Raji (cell line): ENCODE measurements around the gene PERCC1.

Experiments
- POLR2A ChIP-seq: IDR thresholded peaks from 2 replicates; pipeline ENCODE4 v1.6.1; 2011; ENCODE audit warnings: low read depth, low read length, control low read depth; ENCODE audit not compliant: insufficient read depth

Gene PERCC1

GRCh38 chr16:1438229-1439057 is 7.6 kb downstream of the PERCC1 start:
- no peak for TF ChIP-seq POLR2A

- TF ChIP-seq POLR2A: no peak
Measured at GRCh38 chr16:1439058-1439698, 8.3 kb downstream of the PERCC1 start.

GRCh38 chr16:1441391-1441829 is 10.5 kb downstream of the PERCC1 start:
- TF ChIP-seq POLR2A: no peak

GRCh38 chr16:1442697-1443096 is 11.8 kb downstream of the PERCC1 start:
- no peak for TF ChIP-seq POLR2A

- TF ChIP-seq POLR2A: no peak
Measured at GRCh38 chr16:1443403-1443973, 12.6 kb downstream of the PERCC1 start.

- TF ChIP-seq POLR2A: no peak
Measured at GRCh38 chr16:1443980-1444729, 13.3 kb downstream of the PERCC1 start, which contains the start of gene CCDC154. Gene CCDC154, minus strand, starts transcription at chr16:1444556. Its CDS starts 234 bp downstream, at chr16:1444322.

- no peak for TF ChIP-seq POLR2A
Measured at GRCh38 chr16:1444730-1445517, 14.0 kb downstream of the PERCC1 start.

GRCh38 chr16:1445518-1446203 is 14.8 kb downstream of the PERCC1 start:
- TF ChIP-seq POLR2A: no peak

- no peak for TF ChIP-seq POLR2A
Measured at GRCh38 chr16:1446296-1447080, 15.6 kb downstream of the PERCC1 start.

- TF ChIP-seq POLR2A: no peak
Measured at GRCh38 chr16:1447965-1448364, 17.1 kb downstream of the PERCC1 start.

- no peak for TF ChIP-seq POLR2A
Measured at GRCh38 chr16:1448536-1449116, 17.7 kb downstream of the PERCC1 start.

GRCh38 chr16:1449201-1449788 is 18.4 kb downstream of the PERCC1 start:
- TF ChIP-seq POLR2A: no peak
